Activated B cell treated with CpG ODN at 0.5 μM for 24 hours (primary cell): ENCODE measurements around the gene GPA33. TPM values are rescaled to one million over a fixed set of nuclear protein-coding genes. Genes with fewer than 3 reads are reported as not detected.

Source experiments
- ATAC-seq: fragments of 200-7000 bp; cut with Tn5 transposase; one replicate; pipeline ENCODE4 v1.10.0; 2021; ENCODE audit warnings: low read depth, mild to moderate bottlenecking, moderate library complexity
- CTCF ChIA-PET: fragments of 350-600 bp; sonication (Branson Sonifier 250); formaldehyde crosslinking; loops from one replicate; lab custom pipeline; 2021; ENCODE audit warnings: antibody characterized with exemption; lab: Charles Lee
- POLR2A ChIA-PET: fragments of 350-600 bp; sonication (Branson Sonifier 250); formaldehyde crosslinking; loops from one replicate; lab custom pipeline; 2021; ENCODE audit warnings: antibody characterized with exemption; lab: Charles Lee
- DNase-seq: peaks from one replicate; pipeline ENCODE4 v3.0.0; 2022
- H3K27ac Mint-ChIP-seq: one replicate; pipeline ENCODE4 v1.8.0; 2020; ENCODE audit warnings: mixed read lengths
- H3K27me3 Mint-ChIP-seq: one replicate; pipeline ENCODE4 v1.8.0; 2021; ENCODE audit warnings: mixed read lengths
- H3K36me3 Mint-ChIP-seq: one replicate; pipeline ENCODE4 v1.8.0; 2021; ENCODE audit warnings: low read depth, mixed read lengths
- H3K4me1 Mint-ChIP-seq: one replicate; pipeline ENCODE4 v1.8.0; 2021; ENCODE audit warnings: mixed read lengths
- H3K4me3 Mint-ChIP-seq: one replicate; pipeline ENCODE4 v1.8.0; 2020; ENCODE audit warnings: mild to moderate bottlenecking, mixed read lengths
- H3K9me3 Mint-ChIP-seq: one replicate; pipeline ENCODE4 v1.8.0; 2020; ENCODE audit warnings: mixed read lengths
- intact Hi-C: fragments of 100-400 bp; cut with micrococcal nuclease; formaldehyde crosslinking; loops from one replicate; pipeline ENCODE4 v1.15.1; 2024
- total RNA-seq: library from RNA; stranded (reverse); gene quantifications from 2 replicates; pipeline ENCODE4 v1.2.3, GENCODE V29; 2022
- TF ChIP-seq, protein P1 (sequence below): fragments of 200-600 bp; IDR thresholded peaks from one replicate; pipeline ENCODE4 v1.8.0; 2022; ENCODE audit warnings: antibody characterized with exemption, mild to moderate bottlenecking

The GPA33 gene, protein sequence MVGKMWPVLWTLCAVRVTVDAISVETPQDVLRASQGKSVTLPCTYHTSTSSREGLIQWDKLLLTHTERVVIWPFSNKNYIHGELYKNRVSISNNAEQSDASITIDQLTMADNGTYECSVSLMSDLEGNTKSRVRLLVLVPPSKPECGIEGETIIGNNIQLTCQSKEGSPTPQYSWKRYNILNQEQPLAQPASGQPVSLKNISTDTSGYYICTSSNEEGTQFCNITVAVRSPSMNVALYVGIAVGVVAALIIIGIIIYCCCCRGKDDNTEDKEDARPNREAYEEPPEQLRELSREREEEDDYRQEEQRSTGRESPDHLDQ
- total RNA-seq, result not detected in 2 replicates

DNA sequence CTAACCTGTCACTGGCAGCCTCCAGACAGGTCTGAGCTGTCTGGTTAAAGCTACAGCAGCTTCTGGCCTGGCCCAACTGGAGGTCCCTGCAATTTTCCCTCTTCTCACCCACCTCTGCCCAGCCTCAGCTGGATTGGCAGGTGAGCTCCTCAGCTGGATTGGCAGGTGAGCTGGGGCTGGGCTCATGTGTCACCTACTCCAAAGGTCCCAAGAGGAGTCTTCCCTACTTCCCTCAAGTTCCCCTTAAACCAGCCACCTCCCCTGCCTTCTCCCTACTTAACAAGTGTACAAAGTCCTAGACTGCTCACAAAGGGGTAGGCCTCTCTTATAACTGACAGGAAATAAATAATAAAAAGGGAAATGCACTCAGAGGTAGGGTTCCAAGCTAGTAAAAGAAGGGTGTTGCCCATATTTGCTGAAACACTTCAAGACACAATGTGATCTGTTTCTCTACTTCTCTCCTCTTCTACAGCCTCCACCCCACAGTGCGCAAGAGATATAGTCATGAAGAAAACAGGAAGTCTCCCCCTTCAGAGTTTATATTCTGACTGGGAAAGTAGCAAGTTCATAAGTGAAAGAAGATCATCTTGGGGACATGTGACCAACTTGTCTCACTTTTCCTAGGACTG lies at the start of gene GPA33:
Gene GPA33 (minus strand): TSS at position 64 of the 629 bp plus-strand sequence. CDS start 90 bp downstream, outside the sequence.
- intact Hi-C loops, result no loop called here
- DNase-seq (no peak), ATAC-seq (peak; percentile 88)
- H3K4me1 Mint-ChIP-seq, result peaks cover 14% of the 10 kb centered on the region
- CTCF ChIA-PET, result no interaction called here
- peak within 1 kb of the TSS; percentile 83 for H3K27ac Mint-ChIP-seq
- H3K9me3 Mint-ChIP-seq, result no peaks in the 10 kb centered on the region
- peaks cover 2% of the 10 kb centered on the region for H3K27me3 Mint-ChIP-seq
- peak within 1 kb of the TSS; percentile 37 for H3K4me3 Mint-ChIP-seq
- no peaks in the 10 kb centered on the region for H3K36me3 Mint-ChIP-seq
- TF ChIP-seq, protein P1, sequence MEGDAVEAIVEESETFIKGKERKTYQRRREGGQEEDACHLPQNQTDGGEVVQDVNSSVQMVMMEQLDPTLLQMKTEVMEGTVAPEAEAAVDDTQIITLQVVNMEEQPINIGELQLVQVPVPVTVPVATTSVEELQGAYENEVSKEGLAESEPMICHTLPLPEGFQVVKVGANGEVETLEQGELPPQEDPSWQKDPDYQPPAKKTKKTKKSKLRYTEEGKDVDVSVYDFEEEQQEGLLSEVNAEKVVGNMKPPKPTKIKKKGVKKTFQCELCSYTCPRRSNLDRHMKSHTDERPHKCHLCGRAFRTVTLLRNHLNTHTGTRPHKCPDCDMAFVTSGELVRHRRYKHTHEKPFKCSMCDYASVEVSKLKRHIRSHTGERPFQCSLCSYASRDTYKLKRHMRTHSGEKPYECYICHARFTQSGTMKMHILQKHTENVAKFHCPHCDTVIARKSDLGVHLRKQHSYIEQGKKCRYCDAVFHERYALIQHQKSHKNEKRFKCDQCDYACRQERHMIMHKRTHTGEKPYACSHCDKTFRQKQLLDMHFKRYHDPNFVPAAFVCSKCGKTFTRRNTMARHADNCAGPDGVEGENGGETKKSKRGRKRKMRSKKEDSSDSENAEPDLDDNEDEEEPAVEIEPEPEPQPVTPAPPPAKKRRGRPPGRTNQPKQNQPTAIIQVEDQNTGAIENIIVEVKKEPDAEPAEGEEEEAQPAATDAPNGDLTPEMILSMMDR, result no peak
- POLR2A ChIA-PET, result no interaction called here

DNA sequence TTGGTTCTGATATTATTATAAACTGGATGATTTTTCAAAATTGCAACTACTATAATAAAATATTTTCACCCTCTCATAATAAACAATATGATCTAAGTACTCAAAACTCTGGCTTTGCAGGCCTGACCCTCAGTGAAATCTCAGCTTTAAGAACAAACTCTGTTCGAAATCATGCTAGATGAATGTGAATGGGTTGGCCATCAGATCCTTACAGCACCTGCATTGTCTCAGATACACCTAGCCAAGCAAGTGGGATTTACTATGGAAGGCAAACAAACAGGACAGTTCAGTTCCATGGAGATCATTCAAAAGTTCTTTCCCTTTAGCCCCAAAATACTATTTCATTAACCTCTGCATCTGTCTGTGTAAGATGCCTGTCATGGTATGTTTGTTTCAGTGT lies 48.5 kb upstream of the GPA33 start:
- no peaks in the 10 kb centered on the region for H3K36me3 Mint-ChIP-seq
- TF ChIP-seq, protein P1, result no peak
- ChIA-PET CTCF (no interaction called here), POLR2A (no interaction called here)
- H3K27ac Mint-ChIP-seq, result no peak overlapping the region
- no peaks in the 10 kb centered on the region for H3K9me3 Mint-ChIP-seq
- no peaks in the 10 kb centered on the region for H3K4me1 Mint-ChIP-seq
- no peak overlapping the region for H3K4me3 Mint-ChIP-seq
- DNase-seq (no peak), ATAC-seq (no peak)
- intact Hi-C loops, result no loop called here
- peaks cover 10% of the 10 kb centered on the region for H3K27me3 Mint-ChIP-seq

DNA sequence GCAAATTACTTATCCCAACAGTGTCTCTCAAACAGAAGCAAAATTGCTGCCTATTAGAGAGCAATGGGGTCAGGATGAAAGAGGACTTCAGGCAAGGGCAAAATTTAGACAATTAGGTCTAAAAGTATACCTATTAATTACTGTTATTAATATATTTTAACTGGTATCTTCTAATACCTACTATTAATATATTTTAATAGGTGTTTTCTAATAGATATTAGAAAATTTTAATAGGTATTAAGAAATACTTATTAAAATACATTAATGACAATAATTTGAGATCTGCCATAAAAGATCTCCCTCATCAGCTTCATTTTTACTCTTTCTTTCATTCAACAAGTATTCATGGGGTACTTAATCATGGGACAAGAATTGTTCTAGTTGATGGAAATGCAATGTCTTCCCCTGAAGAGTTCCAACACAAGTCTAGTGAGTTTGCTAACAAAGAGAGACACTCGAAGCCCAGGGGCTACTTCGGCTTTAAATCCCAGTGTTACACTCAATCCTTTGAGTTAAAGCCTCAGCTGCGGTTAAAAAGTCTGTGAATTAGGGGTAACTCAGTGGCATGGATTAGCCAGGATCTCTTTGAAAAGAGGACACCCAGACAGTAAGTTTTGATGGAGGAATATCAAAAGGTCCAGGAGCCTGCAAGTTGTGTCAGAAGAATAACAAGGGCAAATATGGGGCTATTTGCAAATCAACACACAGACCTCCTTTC lies 47.8 kb upstream of the GPA33 start:
- ChIA-PET CTCF (no interaction called here), POLR2A (no interaction called here)
- ATAC-seq (no peak), DNase-seq (no peak)
- H3K27ac Mint-ChIP-seq, result no peak overlapping the region
- no peaks in the 10 kb centered on the region for H3K36me3 Mint-ChIP-seq
- peaks cover 10% of the 10 kb centered on the region for H3K27me3 Mint-ChIP-seq
- no peak overlapping the region for H3K4me3 Mint-ChIP-seq
- peaks cover 5% of the 10 kb centered on the region for H3K4me1 Mint-ChIP-seq
- H3K9me3 Mint-ChIP-seq, result no peaks in the 10 kb centered on the region
- TF ChIP-seq, protein P1, result no peak
- intact Hi-C loops, result no loop called here

DNA sequence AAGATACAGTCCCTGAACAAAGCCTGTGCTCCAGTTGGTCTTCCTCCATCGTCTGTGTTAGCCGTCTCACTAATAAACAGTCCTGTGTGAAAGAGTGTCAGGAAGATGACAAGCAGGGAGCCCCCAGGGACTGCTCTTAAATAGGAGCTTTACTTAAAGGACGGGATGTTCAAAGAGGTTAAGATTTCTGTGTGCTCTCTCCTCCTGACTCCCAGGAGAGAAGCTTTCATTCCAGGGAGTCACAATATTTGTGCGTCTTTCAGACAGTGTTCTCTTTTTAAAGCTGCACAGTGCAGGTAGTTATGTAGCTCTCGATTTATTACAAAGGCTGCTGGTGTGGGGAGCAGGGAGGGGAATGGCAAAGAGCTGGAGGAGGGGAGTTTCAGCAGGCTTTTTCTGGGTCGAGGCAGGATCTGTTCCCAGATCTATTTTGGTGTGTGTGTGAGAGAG lies 47.2 kb upstream of the GPA33 start:
- DNase-seq (no peak), ATAC-seq (no peak)
- no peaks in the 10 kb centered on the region for H3K9me3 Mint-ChIP-seq
- no peak overlapping the region for H3K4me3 Mint-ChIP-seq
- peaks cover 6% of the 10 kb centered on the region for H3K4me1 Mint-ChIP-seq
- ChIA-PET POLR2A (no interaction called here), CTCF (no interaction called here)
- TF ChIP-seq, protein P1, result no peak
- H3K27me3 Mint-ChIP-seq, result peaks cover 9% of the 10 kb centered on the region
- H3K36me3 Mint-ChIP-seq, result no peaks in the 10 kb centered on the region
- intact Hi-C loops, result no loop called here
- H3K27ac Mint-ChIP-seq, result no peak overlapping the region

DNA sequence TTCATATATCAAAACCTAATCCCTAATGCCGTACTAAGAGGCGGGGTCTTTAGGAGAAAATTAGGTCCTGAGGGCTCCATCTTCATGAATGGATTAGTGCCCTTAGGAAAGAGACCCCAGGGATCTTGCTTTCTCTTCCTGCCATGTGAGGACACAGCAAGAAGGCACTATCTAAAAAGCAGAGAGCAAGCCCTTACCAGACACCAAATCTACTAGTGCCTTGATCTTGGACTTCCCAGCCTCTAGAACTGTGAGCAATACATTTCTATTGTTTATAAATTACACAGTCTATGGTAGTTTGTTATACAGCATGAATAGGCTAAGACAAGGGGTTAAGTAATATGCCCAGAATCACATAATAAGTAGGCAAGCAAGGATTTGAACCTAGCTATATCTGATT lies 46.6 kb upstream of the GPA33 start:
- H3K36me3 Mint-ChIP-seq, result no peaks in the 10 kb centered on the region

More for the DNA sequence above, 46.6 kb upstream of the GPA33 start:
- Mint-ChIP-seq H3K4me1 (peaks cover 6% of the 10 kb centered on the region), H3K27ac (no peak overlapping the region), H3K4me3 (no peak overlapping the region), H3K27me3 (peaks cover 9% of the 10 kb centered on the region), H3K9me3 (no peaks in the 10 kb centered on the region)
- no peak for DNase-seq
- ChIA-PET CTCF (no interaction called here), POLR2A (no interaction called here)
- no peak for ATAC-seq
- intact Hi-C loops, result no loop called here
- TF ChIP-seq, protein P1, result no peak
